ENCODE results near the gene RNF144A.
"Not testable (repeated sequence)": the region's sequence is repeated elsewhere in the genome, so short reads cannot be mapped to it uniquely, and the experiment has no call there.

The RNF144A gene

GRCh38 chr2:6887751-6888192 is 29.4 kb upstream of the RNF144A start:
- TF ChIP-seq, protein P1, sequence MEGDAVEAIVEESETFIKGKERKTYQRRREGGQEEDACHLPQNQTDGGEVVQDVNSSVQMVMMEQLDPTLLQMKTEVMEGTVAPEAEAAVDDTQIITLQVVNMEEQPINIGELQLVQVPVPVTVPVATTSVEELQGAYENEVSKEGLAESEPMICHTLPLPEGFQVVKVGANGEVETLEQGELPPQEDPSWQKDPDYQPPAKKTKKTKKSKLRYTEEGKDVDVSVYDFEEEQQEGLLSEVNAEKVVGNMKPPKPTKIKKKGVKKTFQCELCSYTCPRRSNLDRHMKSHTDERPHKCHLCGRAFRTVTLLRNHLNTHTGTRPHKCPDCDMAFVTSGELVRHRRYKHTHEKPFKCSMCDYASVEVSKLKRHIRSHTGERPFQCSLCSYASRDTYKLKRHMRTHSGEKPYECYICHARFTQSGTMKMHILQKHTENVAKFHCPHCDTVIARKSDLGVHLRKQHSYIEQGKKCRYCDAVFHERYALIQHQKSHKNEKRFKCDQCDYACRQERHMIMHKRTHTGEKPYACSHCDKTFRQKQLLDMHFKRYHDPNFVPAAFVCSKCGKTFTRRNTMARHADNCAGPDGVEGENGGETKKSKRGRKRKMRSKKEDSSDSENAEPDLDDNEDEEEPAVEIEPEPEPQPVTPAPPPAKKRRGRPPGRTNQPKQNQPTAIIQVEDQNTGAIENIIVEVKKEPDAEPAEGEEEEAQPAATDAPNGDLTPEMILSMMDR (IDR thresholded peaks at IDR 0.05; ENCODE audit: insufficient read depth, low read depth, low read length, missing control alignments): no peak
- no peak for DNase-seq (ENCODE audit: low read depth)
- H3K4me3 ChIP-seq (ENCODE audit: low read length): no peak overlapping the region

DNA sequence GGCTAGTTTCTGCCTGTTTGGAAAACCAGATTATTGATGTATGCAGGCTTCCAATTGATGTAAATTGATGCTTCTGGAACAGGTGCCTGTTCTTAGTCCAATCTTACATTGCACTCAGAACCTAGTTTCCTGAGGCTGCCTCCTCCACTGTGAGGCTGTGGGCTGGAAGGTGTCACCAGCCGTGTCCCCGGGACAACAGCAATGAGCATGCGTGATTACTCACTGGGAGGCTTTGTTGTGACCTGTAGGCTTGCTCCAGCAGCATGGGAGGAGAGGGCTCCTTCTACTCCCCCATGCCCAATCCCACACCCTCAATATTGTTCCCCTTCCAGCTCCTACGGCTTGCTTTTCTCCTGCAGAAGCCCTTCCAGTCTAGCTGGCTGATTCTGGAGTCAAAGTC is 28.5 kb upstream of the RNF144A start:
- TF ChIP-seq, protein P1 (IDR thresholded peaks at IDR 0.05; ENCODE audit: insufficient read depth, low read depth, low read length, missing control alignments): no peak
- DNase-seq (ENCODE audit: low read depth): no peak
- no peak overlapping the region for H3K4me3 ChIP-seq (ENCODE audit: low read length)

DNA sequence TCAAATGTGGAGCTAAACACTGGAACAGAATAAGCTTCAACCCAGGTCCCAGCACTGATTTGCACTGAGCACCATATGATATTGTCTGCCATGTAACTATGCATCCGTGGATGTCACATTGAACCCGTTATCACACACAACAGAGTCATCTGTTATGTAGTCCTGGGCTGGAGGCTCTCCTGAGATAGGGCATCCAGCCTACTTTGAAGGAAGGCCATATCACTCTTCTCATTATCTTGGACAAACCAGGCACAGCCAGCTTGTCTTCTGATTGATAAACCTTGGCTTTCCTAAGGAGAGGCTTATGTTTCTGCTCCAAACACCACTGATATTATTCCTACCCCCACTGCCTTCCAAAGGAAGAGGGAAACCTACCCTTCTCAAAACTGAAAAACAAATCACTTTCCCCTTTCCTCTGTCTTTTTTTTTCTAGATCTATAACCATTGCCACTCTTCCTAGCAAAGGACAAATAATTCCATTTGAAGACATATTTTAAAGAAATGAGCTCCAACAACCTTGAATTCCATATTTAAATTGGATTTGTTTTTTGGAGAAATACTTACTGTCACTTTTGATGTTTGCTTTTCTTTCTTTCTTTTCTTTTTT is 23.2 kb upstream of the RNF144A start:
- no peak for DNase-seq (ENCODE audit: low read depth)
- TF ChIP-seq, protein P1 (IDR thresholded peaks at IDR 0.05; ENCODE audit: insufficient read depth, low read depth, low read length, missing control alignments): no peak
- no peak overlapping the region for H3K4me3 ChIP-seq (ENCODE audit: low read length)

GRCh38 chr2:6896930-6897759 is 20.1 kb upstream of the RNF144A start:
- DNase-seq (ENCODE audit: low read depth): peak; percentile 7
- TF ChIP-seq, protein P1 (IDR thresholded peaks at IDR 0.05; ENCODE audit: insufficient read depth, low read depth, low read length, missing control alignments): peak; percentile 45
- no peak overlapping the region for H3K4me3 ChIP-seq (ENCODE audit: low read length)

DNA sequence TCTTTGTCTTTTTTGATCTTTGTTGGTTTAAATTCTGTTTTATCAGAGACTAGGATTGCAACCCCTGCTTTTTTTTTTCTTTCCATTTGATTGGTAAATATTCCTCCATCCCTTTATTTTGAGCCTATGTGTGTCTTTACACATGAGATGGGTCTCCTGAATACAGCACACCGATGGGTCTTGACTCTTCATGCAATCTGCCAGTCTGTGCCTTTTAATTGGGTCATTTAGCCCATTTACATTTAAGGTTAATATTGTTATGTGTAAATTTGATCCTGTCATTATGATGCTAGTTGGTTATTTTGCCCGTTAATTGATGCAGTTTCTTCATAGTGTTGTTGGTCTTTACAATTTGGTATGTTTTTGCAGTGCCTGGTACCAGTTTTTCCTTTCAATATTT is 14.6 kb upstream of the RNF144A start:
- DNase-seq (ENCODE audit: low read depth); H3K4me3 ChIP-seq (ENCODE audit: low read length): not testable (repeated sequence)

GRCh38 chr2:6905668-6906067 is 11.5 kb upstream of the RNF144A start:
- no peak overlapping the region for H3K4me3 ChIP-seq (ENCODE audit: low read length)
- DNase-seq (ENCODE audit: low read depth): no peak
- TF ChIP-seq, protein P1 (IDR thresholded peaks at IDR 0.05; ENCODE audit: insufficient read depth, low read depth, low read length, missing control alignments): no peak

DNA sequence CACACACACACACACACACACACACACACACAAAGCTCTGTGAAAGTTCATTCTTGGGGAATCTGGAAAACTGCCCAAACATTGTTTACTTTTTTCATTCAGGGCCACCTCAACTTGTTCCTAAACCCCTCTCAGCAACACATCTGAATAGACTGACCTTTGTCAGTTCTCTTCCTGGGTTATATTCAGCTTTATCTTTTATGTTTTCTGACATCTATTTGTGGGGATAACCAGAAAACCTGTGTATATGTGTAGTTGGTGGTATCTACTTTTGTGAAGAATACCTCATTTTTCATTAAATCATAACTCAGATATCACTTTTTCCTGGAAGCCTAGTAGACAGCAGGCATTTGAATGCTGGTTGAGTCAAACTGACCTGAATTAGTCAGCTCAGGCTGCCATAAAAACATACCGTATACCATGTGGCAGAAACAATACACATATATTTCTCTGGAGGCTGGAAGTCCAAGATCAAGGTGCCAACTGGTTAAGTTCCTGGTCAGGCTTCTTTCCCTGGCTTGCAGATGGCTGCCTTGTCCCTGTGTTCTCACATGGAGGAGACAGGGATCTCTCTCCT is 11.0 kb upstream of the RNF144A start:
- TF ChIP-seq, protein P1 (IDR thresholded peaks at IDR 0.05; ENCODE audit: insufficient read depth, low read depth, low read length, missing control alignments): no peak
- no peak overlapping the region for H3K4me3 ChIP-seq (ENCODE audit: low read length)
- no peak for DNase-seq (ENCODE audit: low read depth)
